Measurements from ENCODE around the gene CCDC85C. TPM values are rescaled to one million over a fixed set of nuclear protein-coding genes. Genes with fewer than 3 reads are reported as not detected.

CCDC85C gene
- total RNA-seq, 1 donor from 2014 or later, result 9.7 TPM

DNA sequence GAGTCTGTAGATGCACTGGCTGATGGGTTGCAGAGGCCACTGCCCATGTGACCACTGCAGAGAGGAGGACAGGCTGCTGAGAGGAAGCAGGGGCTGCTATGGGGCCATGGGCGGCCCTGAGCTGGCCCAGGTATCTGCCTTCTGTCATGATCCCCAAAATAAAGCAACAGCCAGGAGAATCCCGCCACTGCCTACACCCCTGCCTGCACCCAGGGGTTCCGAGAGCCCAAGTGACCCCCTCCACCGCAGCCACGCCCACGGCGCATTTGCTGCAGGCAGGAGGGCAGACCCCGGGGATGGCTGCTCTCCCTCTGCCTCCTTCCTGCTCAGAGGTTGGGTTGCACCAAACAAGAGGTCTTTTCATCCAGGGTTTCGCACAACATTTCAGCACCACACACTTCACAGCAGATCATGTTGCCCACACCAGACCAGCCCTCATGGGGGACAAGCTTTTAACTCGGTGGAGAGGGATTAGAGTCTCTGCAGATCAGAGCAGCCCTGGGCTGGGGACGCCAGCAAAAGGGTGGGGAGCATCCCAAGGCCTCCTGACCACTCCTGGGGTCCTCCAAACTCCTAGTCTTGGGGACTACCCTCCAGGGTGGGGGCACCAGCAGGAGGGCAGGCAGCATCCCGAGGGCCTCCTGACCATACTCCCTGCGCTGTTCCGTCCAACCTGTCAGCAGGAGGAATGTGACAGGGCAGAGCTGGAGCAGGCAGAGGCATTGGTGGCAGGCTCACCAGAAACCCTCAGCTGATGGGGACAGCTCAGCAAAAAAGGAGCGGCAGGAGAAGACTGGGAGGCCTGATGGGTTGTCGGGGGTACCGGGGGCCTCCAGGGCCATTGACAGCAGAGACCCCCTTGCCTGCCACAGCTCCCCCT, 14.1 kb downstream of the CCDC85C start:
- no peak for DNase-seq

DNA sequence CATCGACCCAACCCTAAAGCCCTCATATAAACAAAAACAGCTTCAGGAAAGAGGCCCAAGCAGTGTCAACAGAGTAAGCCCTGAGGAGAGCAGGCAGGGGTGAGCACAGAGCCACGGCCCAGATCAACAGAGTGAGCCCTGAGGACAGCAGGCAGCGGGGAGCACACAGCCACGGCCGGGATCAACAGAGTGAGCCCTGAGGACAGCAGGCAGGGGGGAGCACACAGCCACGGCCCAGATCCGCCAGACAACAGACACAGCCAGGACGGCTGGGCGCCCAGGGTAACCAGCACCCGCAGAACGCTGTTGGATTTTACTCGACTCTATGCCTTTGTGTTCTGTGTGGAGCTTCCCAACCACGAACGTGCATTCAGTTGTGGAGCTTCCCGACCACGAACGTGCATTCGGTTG, 15.0 kb downstream of the CCDC85C start:
- no peak for DNase-seq

DNA sequence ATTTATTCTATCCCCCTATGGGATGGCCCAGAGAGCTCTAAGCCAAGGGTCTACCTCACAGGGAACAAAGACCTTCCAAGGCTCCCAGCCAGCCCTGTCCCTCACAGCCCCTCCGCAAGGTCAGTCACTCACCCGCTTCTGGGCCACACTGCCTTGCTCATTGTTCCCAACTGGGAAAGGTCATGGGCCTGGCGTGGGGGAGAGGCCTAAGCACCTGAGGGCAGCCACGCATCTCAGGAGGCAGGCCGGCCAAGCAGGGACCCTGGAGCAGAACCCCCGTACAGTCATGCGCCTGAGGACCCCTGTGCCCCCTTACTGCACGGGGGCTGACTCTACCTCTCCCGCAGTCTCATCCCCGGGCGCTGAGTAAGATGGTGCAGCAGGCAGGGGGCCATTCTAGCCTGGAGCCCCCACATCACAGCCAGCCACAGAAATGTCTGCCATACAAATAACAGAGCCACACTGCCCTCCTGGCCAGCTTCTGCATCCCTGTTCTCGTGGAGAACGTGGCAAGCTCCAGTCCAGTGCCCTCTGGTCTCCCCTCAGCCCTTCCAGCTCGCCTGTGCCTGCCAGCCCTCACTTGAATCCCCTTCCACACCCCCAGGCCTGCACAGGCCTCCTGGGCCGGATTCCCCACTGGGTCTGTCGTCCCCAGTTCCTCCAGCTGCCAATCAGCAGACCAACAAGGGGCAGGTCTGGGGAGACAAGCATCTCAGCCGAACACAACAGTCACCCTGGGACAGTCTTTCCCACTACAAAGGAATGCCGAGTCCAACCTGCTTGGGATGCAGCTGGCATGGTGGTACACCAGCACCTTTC, 16.3 kb downstream of the CCDC85C start:
- no peak for DNase-seq

DNA sequence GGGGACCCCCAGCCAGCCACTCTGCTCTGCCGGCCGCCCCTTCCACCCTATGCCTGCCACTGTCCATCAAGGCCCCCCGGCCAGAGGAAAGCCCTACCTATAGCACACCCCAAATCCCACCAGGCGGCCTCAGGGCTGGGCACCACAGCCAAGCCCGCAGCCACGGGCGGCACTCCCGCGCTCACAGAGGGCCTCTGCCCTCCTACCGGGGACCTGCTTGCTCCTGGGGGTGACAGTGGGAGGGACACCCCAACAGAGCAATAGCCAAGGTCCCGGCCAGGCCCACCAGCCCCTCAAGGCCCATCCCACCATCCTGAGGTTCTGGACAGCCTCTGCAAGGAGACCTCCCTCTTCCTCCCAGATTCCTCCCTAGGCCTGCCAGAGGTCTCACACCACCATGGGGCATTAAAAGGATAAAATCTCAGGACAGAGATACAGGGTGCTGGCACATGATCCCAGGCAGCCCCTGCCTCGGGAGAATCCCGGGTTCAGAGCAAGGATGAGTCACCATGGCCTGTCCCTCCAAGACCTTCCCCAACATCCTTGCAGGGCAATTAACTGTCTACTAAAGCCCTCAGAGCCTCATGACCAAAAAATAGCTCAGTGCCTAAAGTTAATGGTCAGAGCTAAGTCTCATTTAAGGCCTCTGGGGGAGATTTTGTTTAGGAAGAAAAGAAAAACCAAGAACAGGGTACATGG, 17.1 kb downstream of the CCDC85C start:
- no peak for DNase-seq

DNA sequence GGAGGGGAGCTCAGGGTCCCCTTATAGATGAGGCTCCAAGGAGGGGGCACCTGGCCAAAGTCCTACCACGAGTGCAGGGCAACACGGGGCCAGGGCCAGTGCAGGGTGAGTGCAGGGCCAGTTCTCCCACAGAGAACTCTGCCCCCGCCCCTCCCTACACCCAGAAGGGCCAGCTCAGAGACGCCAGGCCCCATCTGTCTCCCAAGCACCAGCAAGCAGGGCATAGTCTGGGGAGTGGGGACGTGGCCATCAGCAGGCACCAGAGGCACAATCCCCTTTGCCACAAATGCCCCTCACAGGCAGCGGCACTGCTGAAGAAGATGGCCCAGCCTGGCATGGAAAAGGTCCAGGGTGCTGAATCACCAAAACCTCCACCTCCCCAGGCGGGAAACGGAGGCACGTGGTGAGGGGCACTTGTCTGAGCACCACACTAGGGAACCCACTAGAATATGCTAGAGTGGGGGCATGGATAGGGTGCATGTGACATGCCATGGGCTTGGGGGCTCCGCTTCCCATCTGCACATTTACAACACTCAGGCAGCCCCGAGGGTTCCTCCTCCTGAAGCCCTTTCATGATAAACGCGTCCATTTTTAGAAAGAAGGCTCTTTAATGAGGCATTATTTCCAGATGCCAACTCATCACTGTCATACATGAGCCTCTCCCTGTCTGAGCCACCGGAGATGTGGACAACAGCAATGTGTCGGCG, 17.8 kb downstream of the CCDC85C start:
- DNase-seq, result no peak

DNA sequence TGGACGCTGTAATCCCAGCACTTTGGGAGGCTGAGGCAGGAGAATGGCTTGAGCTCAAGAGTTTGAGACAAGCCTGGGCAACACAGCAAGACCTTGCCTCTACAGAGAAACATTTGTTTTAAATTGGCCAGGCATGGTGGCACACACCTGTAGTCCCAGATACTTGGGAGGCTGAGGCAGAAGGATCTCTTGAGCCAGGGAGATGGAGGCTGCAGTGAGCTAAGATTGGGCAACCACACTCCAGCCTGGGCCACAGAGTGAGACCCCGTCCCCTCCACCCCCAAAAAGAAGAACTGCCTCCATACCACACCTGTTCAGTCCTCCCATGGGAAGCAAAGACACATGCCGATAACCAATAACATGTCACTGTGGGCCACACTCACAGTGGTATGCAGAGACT, 19.2 kb downstream of the CCDC85C start:
- no peak for DNase-seq

DNA sequence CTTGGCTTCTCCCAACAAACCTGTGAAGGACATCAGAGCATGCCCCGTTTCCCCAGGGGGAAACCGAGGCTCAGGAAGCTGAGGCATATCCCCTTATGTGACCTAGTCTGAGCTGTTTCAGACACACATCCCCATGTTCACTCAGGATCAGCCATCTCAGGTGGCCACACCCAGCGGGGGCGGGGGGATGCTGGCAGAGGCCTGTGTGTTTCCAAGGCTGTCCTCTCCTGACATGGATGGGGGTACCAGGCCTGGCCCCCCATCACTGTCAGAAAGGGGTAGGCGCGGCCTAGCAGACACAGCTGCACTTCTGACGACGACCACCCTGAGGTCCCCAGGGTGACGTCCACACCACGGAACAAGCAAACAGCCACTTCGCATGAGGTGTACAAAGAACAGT, 22.1 kb downstream of the CCDC85C start:
- no peak for DNase-seq

DNA sequence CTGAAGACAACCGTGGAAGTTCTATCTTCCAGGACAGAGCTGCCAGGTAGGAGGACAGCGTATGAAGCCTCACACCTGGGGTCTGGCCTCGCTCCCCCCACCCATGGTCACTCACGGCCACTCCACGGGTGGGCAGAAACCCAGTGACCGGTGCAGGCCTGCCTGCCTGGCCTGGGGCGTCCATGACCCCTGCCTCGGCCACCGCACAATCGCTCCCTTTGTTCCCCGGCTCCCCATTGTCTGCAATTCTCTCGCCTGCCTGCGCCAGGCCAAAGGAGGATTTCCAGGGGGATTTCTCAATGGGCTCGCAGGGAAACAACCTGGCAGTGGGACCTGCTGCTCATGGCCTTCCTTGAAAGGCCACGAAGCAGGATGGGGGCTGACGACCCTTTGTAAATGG, 22.6 kb downstream of the CCDC85C start:
- DNase-seq, result no peak

DNA sequence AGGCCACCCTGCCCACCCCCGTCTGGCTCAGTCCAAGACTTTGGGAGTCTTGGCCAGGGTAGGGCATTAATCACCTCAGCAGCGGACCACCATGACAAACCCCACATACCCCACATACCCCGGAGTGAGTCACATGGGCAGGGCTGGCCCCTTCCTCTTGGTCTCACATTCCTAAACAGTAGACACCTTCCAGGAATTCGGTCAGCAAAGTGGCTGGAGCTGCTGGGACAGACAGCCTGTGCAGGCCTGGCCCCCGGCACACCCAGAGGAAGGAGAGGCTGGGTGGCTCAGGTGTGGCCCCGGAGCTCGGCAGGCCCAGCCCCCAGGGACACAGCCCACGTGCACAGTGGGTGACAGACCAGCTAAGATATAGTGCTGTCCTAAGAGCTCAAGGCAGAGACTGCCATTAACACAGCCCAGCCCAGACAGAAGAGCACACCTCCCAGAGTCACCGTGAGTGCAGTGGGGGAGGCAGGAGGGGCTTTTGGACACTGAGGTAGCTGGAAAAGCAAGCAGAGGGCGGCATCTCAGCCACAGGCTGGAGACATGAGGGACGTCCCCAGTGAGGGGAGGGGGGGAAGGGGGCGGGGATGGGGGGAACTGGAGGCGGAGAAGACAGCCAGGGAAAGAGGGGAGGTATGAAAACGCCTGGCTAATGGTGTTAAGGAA, 24.0 kb downstream of the CCDC85C start:
- no peak for DNase-seq

DNA sequence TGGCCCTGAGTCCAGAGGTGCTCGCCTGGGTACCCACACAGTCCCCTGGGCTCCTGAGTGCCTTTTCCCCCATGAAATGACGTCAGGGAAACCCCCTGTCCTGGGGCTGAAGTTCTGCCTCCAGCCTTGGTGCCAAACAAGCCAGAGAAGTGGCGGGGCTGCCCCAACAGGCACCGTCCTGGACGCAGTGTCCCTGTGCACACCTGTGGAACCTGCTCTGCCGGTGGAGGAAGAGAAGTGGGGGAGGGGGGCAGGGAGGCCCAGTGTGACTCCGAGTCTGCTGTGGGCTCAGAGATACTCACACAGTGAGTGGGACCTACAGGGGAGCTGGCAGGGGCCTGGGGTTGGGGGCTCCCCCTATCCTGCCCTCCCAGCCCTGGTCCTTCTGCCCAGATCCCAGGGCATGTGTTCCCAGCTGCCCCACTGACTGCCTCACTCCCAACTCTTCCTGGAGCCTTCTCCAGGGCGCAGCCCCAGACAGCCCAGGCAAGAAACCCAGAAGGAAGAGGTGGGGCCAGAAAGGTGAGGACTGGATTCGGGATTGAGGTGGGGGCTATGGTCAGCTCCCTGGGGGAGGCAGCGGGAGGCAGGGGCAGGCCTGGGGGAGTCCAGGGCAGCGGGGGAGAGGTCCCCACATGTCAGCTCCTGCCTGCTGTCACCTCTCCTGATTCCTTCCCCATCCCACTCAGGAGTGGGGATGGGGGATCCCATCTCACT, 24.7 kb downstream of the CCDC85C start:
- DNase-seq, result no peak

DNA sequence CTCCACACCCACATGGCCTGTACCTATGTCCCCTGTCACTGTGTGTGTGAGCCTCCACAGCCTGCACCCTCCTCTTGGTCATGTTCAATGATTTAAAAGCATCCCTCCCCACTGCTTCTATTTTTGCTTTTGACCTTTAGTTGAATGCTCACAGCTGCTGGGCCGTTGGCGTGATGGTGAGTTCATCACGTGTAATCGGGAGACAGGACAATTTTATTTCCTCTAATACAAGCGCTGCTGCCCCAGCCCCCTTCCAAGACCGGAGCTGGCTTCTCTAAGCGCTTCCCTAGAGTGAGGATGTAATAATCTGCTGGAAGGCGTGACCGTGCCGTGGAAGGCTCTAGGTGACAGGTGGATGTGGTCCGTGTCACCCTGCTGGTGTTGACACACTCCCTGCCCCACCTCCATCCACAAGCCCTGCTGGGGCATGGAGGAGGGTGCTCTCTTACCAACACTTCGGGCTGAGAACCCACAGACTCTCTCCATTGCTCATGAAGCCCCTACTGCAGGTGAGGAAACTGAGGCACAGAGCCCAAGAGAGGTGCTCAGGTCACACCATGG, 25.4 kb downstream of the CCDC85C start:
- no peak for DNase-seq

DNA sequence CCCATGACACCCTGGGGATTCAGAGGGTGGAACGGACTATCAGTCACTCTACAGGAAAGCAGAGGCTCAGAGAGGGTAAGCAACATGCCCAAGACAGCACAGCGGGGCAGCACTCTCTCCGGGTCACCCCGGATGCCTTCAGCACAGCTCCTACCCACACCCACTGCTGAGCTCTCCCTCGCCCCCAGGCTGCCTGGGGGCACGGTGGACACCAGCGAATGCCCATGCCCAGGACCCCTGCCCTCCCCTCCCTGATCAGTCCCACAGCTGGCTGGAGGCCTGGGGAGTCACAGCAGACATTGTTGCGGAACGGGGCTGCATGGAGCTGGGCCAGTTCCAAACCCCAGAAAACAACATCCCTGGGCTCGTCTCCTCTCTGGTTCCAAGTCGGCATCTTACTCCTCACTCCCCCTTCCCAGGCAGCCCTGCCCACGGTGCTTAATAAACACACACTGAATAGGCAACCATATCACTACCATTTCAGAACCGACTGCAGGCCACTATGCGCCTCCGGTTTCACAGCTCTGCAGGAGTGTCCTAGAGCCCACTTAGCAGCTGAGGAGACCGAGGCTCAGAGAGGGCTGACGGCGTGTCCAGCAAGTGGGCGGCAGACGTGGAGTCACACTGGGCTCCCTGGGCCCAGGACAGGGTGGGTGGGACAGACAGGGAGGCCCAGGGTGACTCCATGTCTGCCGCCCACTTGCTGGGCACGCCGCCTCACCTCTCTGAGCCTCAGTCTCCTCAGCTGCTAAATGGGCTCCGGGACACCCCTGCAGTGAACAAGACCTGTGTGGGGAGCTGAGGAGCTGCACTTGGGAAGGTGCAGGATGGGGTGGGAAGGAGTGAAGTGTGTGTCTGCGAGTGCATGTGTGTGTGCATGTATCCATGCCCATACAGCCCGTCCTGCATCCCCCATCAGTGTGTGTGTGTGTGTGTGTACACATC, 27.0 kb downstream of the CCDC85C start:
- DNase-seq, result no peak

DNA sequence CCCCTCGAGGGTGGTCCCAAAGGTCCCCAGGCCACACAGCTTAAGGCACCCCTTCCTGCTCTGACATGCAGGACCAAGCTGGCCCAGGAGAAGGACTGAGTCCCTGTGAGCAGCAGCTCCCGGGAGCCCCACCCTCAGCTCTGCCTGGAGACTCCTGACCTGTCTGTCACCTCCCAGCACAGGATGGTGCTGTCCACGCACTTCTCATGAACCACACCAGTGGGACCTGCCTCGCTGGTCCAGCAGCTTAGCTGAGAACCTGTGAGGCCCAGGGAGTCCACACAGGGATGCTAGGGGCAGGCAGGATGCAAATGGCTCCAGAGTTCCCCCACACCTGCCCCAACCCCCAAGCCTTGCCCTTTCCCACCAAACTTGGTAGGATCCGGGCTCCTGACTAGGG, 27.7 kb downstream of the CCDC85C start:
- DNase-seq, result no peak

DNA sequence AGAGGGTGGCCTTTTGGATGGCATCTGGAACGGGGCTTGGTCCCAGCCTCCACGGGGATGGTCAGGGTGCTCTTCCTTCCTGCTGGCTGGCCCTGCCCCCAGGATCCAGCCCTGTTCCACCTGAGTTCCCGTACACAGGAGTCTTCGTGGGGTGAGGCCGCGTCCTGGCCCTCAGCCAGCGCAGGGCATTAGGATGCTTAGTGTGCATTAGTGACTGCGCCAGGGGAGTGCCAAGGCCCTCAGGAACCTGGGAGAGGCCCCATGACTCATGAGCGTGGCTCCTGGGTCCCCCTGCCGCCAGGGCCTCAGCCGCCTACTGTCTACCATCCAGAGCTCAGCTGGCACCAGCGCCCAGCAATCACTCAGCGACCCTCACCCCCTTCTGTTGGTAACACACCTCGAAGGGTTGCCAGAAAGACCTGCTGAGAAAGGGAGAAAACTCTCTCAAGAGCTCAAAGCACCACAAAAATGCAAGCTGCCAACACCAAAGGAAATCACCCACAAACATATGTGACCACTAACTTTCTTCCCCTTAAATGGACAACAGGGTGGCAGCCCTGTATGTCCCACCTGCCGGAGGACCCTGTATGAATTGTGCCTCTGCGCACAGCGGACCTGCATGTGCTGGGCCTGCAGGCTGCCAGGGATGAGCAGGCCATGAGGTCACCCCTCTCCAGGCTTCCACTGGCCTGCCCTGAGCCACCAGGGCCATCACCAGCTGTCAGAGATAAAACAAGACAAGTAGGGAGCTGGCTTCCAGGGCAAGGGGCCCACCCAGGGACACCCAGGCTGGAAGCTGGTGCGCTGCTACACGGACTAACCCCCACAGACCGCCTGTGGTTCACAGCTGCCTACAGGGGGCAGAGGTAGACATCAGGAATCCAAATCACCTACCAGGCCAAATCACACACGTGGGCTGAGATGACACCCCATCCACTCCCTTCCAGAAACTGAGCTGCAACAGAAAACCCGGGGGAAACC, 28.7 kb downstream of the CCDC85C start:
- DNase-seq, result no peak

DNA sequence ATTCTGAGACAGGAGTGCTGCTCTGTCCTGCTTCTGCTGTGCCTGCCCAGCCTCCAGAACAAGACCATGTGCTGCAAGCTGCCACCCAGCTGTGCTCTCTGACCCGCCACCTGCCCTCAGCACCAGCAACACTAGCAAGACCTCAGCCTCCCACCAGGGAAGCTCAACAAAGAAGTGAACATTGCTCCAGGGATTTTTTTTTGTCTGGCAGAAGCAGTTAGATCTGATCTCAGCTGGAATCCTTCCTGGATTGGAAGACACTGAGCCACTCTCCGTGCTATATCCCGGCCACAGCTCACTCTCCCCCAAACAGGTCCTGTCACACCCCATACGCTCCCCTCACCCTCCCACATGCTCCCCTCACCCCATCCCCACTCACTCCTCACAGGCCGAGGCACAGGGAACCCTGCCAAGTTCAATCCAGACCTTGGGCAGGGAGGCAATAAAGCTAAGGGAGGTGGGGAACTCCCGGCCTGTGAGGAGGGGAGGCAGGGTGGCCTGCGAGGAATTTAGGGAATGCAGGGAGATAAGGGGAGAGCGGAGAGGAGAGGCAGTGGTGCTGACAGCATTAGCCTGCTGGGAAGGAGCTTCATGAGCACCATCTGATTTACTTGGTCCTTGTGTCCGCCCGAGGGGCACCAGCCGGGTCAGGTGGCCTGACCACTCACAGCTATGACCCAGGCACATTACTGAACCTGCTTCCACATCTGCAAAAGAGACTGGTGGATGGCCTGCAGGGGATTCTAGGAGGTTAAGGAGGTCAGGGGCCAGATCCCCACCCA, 29.7 kb downstream of the CCDC85C start:
- no peak for DNase-seq

DNA sequence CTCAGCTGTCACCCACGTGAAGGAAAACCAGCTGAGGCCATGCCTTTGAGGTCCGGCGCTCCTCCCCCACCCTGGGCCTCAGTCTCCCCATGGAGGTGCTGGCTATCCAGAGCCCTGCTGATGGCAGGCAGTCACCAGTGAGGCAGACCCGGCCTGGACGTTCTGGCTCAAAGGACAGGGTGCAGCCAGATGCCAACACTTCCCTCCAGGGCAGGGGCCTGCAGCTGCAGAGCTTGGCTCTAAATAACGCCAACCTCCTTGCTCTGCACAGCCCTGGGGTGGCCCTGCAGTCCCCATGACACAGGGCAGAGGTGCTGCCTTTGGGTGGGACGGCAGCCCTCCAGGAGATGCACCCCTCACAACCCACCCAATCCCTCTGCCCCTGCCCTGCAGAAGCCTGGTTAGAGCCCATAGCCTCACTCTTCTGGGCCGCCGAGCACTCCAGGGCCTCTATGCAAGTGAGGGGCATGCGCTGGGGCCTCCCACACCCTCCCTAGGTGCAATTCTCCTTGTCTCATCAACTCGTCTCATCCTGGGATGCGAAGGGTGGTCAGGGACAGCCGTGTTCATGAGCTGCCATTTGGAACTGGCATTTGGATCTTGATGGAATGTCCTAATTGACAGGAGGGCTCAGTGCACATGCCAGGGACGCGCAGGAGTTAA, 30.4 kb downstream of the CCDC85C start:
- DNase-seq, result no peak

DNA sequence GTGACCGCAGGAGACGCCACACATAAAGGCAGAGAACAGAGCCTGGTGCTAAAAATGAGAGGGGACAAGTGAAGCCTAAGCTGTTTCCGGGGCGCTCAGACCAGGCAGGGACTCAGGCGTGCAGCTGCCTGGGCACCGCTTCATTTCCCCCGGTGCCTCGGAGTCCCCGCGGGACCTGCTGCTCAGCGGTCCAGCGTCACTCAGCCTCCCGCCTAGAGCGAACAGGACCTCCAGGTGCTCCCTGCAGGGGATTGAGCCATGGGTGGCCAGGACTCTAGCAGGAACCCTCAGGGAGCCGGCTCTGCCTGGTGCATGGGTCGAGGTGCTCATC, 31.0 kb downstream of the CCDC85C start:
- DNase-seq, result no peak
